NB4 (cell line): ENCODE results near the gene PKIG.

Source experiments
- CTCF ChIP-seq: IDR thresholded peaks from one replicate; pipeline ENCODE4 v1.5.1; 2012; ENCODE audit warnings: low read depth, low read length
- MAX ChIP-seq: IDR thresholded peaks from 2 replicates; pipeline ENCODE4 v1.6.1; 2011; ENCODE audit warnings: low read depth, low read length

GRCh38 chr20:44651684-44652423, 69.5 kb downstream of the PKIG start, which contains the start of gene ADA:
- TF ChIP-seq CTCF (no peak), MAX (no peak)
